A673 (cell line): ENCODE results near the gene OSBPL3.

Experiments
- EZH2 ChIP-seq: fragments of 200-600 bp; sonication (generic); IDR thresholded peaks from 2 replicates; pipeline ENCODE4 v1.6.1; 2017; ENCODE audit warnings: borderline replicate concordance, low read depth, mild to moderate bottlenecking, mixed read lengths, antibody characterized with exemption, low read length; ENCODE audit not compliant: poor library complexity, severe bottlenecking
- TF ChIP-seq, protein P1 (sequence below): fragments of 300-800, 200-600 bp; sonication (generic); conservative IDR thresholded peaks from 2 replicates; pipeline ENCODE4 v1.5.1; 2017; ENCODE audit warnings: low read depth, mild to moderate bottlenecking, antibody characterized with exemption, low read length, moderate library complexity, mixed read lengths

DNA sequence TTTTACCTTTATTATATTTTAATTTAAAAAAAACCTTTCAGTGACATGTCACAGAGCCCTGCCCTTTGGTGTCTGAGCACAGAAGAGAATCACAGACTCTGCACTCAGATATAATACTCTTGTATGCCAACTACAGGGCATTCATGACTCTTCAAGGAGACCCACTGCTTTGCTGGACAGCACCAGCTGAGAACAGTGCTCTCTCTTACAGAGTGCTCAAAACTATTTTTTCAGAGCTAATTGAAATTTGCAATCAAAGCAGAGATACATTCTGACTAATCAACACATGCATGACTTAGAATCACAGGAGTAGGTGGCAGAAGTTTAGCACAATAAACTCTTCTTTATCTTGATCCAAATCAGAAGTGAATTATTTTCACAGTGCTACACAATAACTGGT lies 99.1 kb downstream of the OSBPL3 start:
- TF ChIP-seq, protein P1, sequence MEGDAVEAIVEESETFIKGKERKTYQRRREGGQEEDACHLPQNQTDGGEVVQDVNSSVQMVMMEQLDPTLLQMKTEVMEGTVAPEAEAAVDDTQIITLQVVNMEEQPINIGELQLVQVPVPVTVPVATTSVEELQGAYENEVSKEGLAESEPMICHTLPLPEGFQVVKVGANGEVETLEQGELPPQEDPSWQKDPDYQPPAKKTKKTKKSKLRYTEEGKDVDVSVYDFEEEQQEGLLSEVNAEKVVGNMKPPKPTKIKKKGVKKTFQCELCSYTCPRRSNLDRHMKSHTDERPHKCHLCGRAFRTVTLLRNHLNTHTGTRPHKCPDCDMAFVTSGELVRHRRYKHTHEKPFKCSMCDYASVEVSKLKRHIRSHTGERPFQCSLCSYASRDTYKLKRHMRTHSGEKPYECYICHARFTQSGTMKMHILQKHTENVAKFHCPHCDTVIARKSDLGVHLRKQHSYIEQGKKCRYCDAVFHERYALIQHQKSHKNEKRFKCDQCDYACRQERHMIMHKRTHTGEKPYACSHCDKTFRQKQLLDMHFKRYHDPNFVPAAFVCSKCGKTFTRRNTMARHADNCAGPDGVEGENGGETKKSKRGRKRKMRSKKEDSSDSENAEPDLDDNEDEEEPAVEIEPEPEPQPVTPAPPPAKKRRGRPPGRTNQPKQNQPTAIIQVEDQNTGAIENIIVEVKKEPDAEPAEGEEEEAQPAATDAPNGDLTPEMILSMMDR: no peak
- no peak for TF ChIP-seq EZH2
